Neural crest cell (in vitro differentiated cells): ENCODE results near the gene KCTD13. TPM values are rescaled to one million over a fixed set of nuclear protein-coding genes. Genes with fewer than 3 reads are reported as not detected.
A peak's percentile ranks its signal among the peaks of the same experiment; 100 is the strongest.

Source experiments
- DNase-seq: peaks from one replicate; pipeline ENCODE4 v3.0.0; 2021; ENCODE audit warnings: low read depth, mixed read lengths, low spot score
- H3K27ac Mint-ChIP-seq: one replicate; pipeline ENCODE4 v1.8.0; 2021; ENCODE audit warnings: mild to moderate bottlenecking, mixed read lengths; ENCODE audit not compliant: unreplicated experiment
- H3K27me3 Mint-ChIP-seq: 2 replicates; pipeline ENCODE4 v1.8.0; 2021; ENCODE audit warnings: low read depth, mild to moderate bottlenecking, mixed read lengths
- H3K36me3 Mint-ChIP-seq: 2 replicates; pipeline ENCODE4 v1.8.0; 2021; ENCODE audit warnings: low read depth, mild to moderate bottlenecking, mixed read lengths
- H3K4me1 Mint-ChIP-seq: 2 replicates; pipeline ENCODE4 v1.8.0; 2021; ENCODE audit warnings: mixed read lengths
- H3K4me3 Mint-ChIP-seq: one replicate; pipeline ENCODE4 v1.8.0; 2021; ENCODE audit warnings: mild to moderate bottlenecking, mixed read lengths
- H3K9me3 Mint-ChIP-seq: 2 replicates; pipeline ENCODE4 v1.8.0; 2021; ENCODE audit warnings: mixed read lengths
- CTCF ChIP-seq: fragments of 200-600 bp; sonication (generic); conservative IDR thresholded peaks from 2 replicates; pipeline ENCODE4 v1.5.0; 2021; ENCODE audit warnings: antibody characterized with exemption, mild to moderate bottlenecking
- total RNA-seq: library from RNA; stranded (reverse); gene quantifications from 2 replicates; pipeline ENCODE4 v1.2.1, GENCODE V29; 2021

Gene KCTD13
- total RNA-seq, 1 donor from 2014 or later: 24.3 TPM

DNA sequence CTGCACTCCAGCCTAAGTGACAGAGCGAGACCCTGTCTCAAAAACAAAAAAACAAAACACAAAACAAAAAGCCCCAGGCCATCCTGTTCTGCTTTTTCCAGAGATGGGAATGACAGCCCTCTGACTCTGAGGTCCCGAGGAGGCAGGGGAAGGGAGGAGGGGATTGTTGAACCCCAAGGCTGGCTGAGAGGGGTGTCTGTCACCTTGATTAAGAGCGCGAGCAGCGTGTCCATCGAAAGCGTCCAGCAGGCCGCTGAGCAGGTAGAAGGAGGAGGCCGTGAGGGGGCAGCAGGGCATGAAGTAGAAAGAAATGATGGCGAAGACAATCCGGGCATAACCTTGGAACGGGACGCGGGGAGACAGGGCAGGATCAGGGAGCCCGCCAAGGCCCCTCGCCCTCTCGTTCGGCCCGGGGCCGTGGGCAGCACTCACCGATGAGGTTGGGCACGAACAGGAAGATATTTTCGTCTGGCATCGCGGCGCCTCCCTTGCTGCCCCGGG is 63.6 kb downstream of the KCTD13 start:
- Mint-ChIP-seq H3K27me3 (peaks cover 2% of the 10 kb centered on the region), H3K36me3 (no peaks in the 10 kb centered on the region)
- no peak for TF ChIP-seq CTCF

DNA sequence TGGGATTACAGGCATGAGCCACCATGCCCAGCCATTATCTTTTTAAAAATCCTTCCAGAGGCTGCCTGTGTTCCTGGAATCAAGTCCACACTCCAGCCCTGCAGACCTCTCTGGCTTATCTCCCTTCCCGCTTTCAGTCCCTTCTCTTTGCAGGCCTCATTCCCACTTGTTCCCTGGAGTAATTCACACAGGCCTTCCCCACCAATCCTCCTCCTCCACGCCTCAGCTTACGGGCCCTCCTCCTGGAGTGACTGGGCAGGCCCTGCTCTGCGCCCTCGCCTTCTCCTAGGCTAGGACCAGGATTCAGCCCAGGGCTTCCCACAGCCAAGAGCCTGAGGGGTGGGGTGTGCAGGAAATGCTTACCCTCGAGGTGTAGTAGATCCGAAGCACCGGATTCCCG is 65.8 kb downstream of the KCTD13 start:
- Mint-ChIP-seq H3K4me1 (peaks cover 19% of the 10 kb centered on the region), H3K27ac (peak overlapping the region; percentile 43), H3K36me3 (no peaks in the 10 kb centered on the region), H3K9me3 (no peaks in the 10 kb centered on the region), H3K27me3 (no peaks in the 10 kb centered on the region), H3K4me3 (peak overlapping the region; percentile 95)
- TF ChIP-seq CTCF: no peak
- DNase-seq: no peak

More for the DNA sequence above, 63.6 kb downstream of the KCTD13 start:
- Mint-ChIP-seq H3K9me3 (no peaks in the 10 kb centered on the region), H3K4me3 (peak overlapping the region; percentile 95), H3K27ac (peak overlapping the region; percentile 69), H3K4me1 (peaks cover 19% of the 10 kb centered on the region)
- DNase-seq: no peak

DNA sequence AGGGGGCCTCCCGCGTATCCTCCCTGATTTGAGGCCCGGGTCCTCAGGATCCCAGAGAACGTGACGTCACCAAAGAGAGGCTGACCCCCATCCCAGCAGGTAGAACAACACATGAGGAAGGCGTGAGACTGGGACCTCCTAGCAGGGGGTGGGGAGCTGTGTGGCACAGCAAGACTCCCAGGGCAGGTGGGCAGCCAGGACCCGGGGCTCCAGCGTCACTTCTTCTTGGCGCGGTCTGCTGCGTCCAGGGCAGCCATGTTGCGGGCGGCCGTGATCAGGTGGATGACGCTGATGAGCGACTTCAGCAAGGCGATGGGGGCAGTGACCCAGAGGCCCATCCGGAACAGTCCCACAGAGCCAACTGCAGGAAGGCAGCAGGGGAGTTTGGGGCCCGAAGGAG is 67.1 kb downstream of the KCTD13 start:
- H3K4me3 Mint-ChIP-seq: no peak overlapping the region
- H3K27ac Mint-ChIP-seq: no peak overlapping the region
- no peak for TF ChIP-seq CTCF
- DNase-seq: no peak
- H3K9me3 Mint-ChIP-seq: no peaks in the 10 kb centered on the region
- peaks cover 19% of the 10 kb centered on the region for H3K4me1 Mint-ChIP-seq
- no peaks in the 10 kb centered on the region for H3K27me3 Mint-ChIP-seq
- no peaks in the 10 kb centered on the region for H3K36me3 Mint-ChIP-seq

DNA sequence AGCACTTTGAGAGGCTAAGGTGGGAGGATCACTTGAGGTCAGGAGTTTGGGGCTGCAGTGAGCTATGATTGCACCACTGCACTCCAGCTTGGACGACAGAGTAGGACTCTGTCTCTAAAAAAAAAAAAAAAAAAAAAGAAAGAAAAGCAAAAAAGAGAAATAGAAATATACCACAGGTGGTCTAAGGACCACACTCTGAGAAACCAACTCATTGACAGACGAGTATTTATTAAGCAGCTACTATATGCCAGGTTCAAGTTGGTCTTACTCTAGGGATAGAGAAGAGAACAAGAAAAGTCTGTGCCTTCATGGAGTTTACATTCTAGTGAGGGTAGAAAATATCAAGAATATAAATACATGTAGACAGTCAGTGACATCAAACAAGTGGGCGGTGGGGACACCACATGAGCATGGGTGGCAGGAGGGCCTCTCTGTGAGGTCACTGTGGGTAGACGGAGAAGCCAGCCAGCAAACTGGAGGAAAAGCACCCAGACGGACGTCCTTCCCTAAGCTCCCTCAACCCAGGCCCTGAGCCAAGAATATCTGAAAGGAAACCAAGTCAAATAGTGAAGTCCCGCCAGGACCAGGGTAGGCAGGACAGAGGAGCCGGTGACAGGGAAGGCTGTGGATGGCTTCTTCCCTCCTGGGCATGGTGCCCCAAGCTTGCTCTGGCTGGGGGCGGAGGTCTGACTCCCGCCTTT is 67.7 kb downstream of the KCTD13 start:
- Mint-ChIP-seq H3K27me3 (no peaks in the 10 kb centered on the region), H3K4me1 (peaks cover 15% of the 10 kb centered on the region), H3K27ac (no peak overlapping the region), H3K4me3 (peak overlapping the region; percentile 44), H3K36me3 (no peaks in the 10 kb centered on the region), H3K9me3 (no peaks in the 10 kb centered on the region)
- no peak for DNase-seq
- TF ChIP-seq CTCF: no peak

GRCh38 chr16:29857133-29857760 is 68.8 kb downstream of the KCTD13 start:
- H3K27ac Mint-ChIP-seq: no peak overlapping the region
- peaks cover 9% of the 10 kb centered on the region for H3K4me1 Mint-ChIP-seq
- no peaks in the 10 kb centered on the region for H3K27me3 Mint-ChIP-seq
- peak overlapping the region; percentile 52 for H3K4me3 Mint-ChIP-seq
- DNase-seq: no peak
- no peak for TF ChIP-seq CTCF
- H3K36me3 Mint-ChIP-seq: no peaks in the 10 kb centered on the region
- no peaks in the 10 kb centered on the region for H3K9me3 Mint-ChIP-seq

Other genes with a start within 250 kb of the KCTD13 start
- 77.3 and 79.5 TPM in 2 replicates for gene QPRT, start 247.0 kb downstream of the KCTD13 start, total RNA-seq
- gene C16orf54, start 180.2 kb downstream of the KCTD13 start, total RNA-seq: not detected in 2 replicates
- not detected in 2 replicates for gene ZG16, start 148.0 kb downstream of the KCTD13 start, total RNA-seq
- gene KIF22, start 135.5 kb downstream of the KCTD13 start, total RNA-seq: 162 and 173 TPM in 2 replicates
- 605 and 635 TPM in 2 replicates for gene MAZ, start 119.7 kb downstream of the KCTD13 start, total RNA-seq
- 18.6 and 21.2 TPM in 2 replicates for gene PRRT2, start 114.0 kb downstream of the KCTD13 start, total RNA-seq
- 47.6 and 48.4 TPM in 2 replicates for gene PAGR1, start 110.1 kb downstream of the KCTD13 start, total RNA-seq
- 1.6 and 2.1 TPM in 2 replicates for gene MVP, start 105.8 kb downstream of the KCTD13 start, total RNA-seq
- gene CDIPT, start 63.0 kb downstream of the KCTD13 start, total RNA-seq: 37.5 and 40.6 TPM in 2 replicates
- gene SEZ6L2, start 26.7 kb downstream of the KCTD13 start, total RNA-seq: 8.7 and 9.3 TPM in 2 replicates
- 2.5 and 2.8 TPM in 2 replicates for gene ASPHD1, start 25.7 kb downstream of the KCTD13 start, total RNA-seq
- gene TMEM219, start 35.9 kb upstream of the KCTD13 start, total RNA-seq: 70.7 and 74.0 TPM in 2 replicates
- 67.7 and 73.2 TPM in 2 replicates for gene TAOK2, start 47.6 kb upstream of the KCTD13 start, total RNA-seq
- 31.8 and 34.8 TPM in 2 replicates for gene HIRIP3, start 69.4 kb upstream of the KCTD13 start, total RNA-seq
- gene INO80E, start 70.0 kb upstream of the KCTD13 start, total RNA-seq: 81.9 and 88.6 TPM in 2 replicates
- 5.7 and 6.4 TPM in 2 replicates for gene DOC2A, start 84.8 kb upstream of the KCTD13 start, total RNA-seq
- gene C16orf92, start 97.0 kb upstream of the KCTD13 start, total RNA-seq: not detected in 2 replicates
- gene TLCD3B, start 105.0 kb upstream of the KCTD13 start, total RNA-seq: 14.2 and 15.3 TPM in 2 replicates
- gene ALDOA, start 139.5 kb upstream of the KCTD13 start, total RNA-seq: 640 and 669 TPM in 2 replicates
- 141 and 144 TPM in 2 replicates for gene PPP4C, start 149.8 kb upstream of the KCTD13 start, total RNA-seq
- 0.79 and 1.2 TPM in 2 replicates for gene TBX6, start 165.7 kb upstream of the KCTD13 start, total RNA-seq
- 9.6 and 12.4 TPM in 2 replicates for gene YPEL3, start 170.0 kb upstream of the KCTD13 start, total RNA-seq
- gene GDPD3, start 187.3 kb upstream of the KCTD13 start, total RNA-seq: 6.7 and 7.7 TPM in 2 replicates
- gene MAPK3, start 197.0 kb upstream of the KCTD13 start, total RNA-seq: 60.5 and 62.6 TPM in 2 replicates